ENCODE measurements around the gene ZMYND11. TPM values are rescaled to one million over a fixed set of nuclear protein-coding genes. Genes with fewer than 3 reads are reported as not detected.

The ZMYND11 gene
- total RNA-seq, 4 donors from 2014 or later, result 28.9 to 132 (median 37.2) TPM

- Histone ChIP-seq H3K9me3 (no peaks in the 10 kb centered on the region), H3K27ac (no peak overlapping the region), H3K27me3 (no peaks in the 10 kb centered on the region), H3K36me3 (no peaks in the 10 kb centered on the region), H3K4me1 (no peaks in the 10 kb centered on the region), H3K4me3 (no peak overlapping the region)
- no peak for TF ChIP-seq CTCF (IDR thresholded peaks at IDR 0.05)
- no peak for TF ChIP-seq POLR2A (IDR thresholded peaks at IDR 0.05)
- no peak for DNase-seq
These were observed 45.1 kb upstream of the ZMYND11 start for GRCh38 chr10:90161-90560.

- Histone ChIP-seq H3K4me1 (no peaks in the 10 kb centered on the region), H3K4me3 (no peak overlapping the region), H3K9me3 (peaks cover 0 to 4% (median 0%) of the 10 kb centered on the region in 4 donors), H3K27ac (no peak overlapping the region), H3K27me3 (no peaks in the 10 kb centered on the region), H3K36me3 (no peaks in the 10 kb centered on the region)
- TF ChIP-seq POLR2A (IDR thresholded peaks at IDR 0.05) (no peak), CTCF (IDR thresholded peaks at IDR 0.05) (no peak)
- DNase-seq, result no peak
These were observed 43.9 kb upstream of the ZMYND11 start for GRCh38 chr10:91313-91712.

GRCh38 chr10:92153-92552 lies 43.1 kb upstream of the ZMYND11 start:
- H3K9me3 ChIP-seq, result peaks cover 0 to 8% (median 2%) of the 10 kb centered on the region in 4 donors
- H3K27me3 ChIP-seq, result no peaks in the 10 kb centered on the region
- no peaks in the 10 kb centered on the region for H3K4me1 ChIP-seq
- no peaks in the 10 kb centered on the region for H3K36me3 ChIP-seq
- TF ChIP-seq CTCF (IDR thresholded peaks at IDR 0.05) (no peak), POLR2A (IDR thresholded peaks at IDR 0.05) (no peak)
- H3K4me3 ChIP-seq, result no peak overlapping the region
- DNase-seq, result no peak
- H3K27ac ChIP-seq, result no peak overlapping the region

GRCh38 chr10:92846-93245 lies 42.4 kb upstream of the ZMYND11 start:
- Histone ChIP-seq H3K36me3 (no peaks in the 10 kb centered on the region), H3K27ac (no peak overlapping the region), H3K4me1 (no peaks in the 10 kb centered on the region), H3K27me3 (no peaks in the 10 kb centered on the region), H3K9me3 (peaks cover 0 to 8% (median 2%) of the 10 kb centered on the region in 4 donors), H3K4me3 (no peak overlapping the region)
- DNase-seq, result no peak
- TF ChIP-seq POLR2A (IDR thresholded peaks at IDR 0.05), result no peak
- TF ChIP-seq CTCF (IDR thresholded peaks at IDR 0.05), result no peak

GRCh38 chr10:94613-95012 lies 40.6 kb upstream of the ZMYND11 start:
- H3K36me3 ChIP-seq, result no peaks in the 10 kb centered on the region
- H3K27me3 ChIP-seq, result no peaks in the 10 kb centered on the region
- no peaks in the 10 kb centered on the region for H3K4me1 ChIP-seq
- peaks cover 0 to 8% (median 2%) of the 10 kb centered on the region in 4 donors for H3K9me3 ChIP-seq
- no peak overlapping the region for H3K4me3 ChIP-seq
- TF ChIP-seq POLR2A (IDR thresholded peaks at IDR 0.05) (no peak), CTCF (IDR thresholded peaks at IDR 0.05) (no peak)
- no peak overlapping the region for H3K27ac ChIP-seq
- DNase-seq, result no peak

Measured in Peyer's patch (tissue), 4 donors.